Measurements from ENCODE around the gene MUC4. TPM values are rescaled to one million over a fixed set of nuclear protein-coding genes. Genes with fewer than 3 reads are reported as not detected.
A peak's percentile ranks its signal among the peaks of the same experiment; 100 is the strongest.

Gene MUC4
- total RNA-seq, 1 donor from 2014 or later: not detected

DNA sequence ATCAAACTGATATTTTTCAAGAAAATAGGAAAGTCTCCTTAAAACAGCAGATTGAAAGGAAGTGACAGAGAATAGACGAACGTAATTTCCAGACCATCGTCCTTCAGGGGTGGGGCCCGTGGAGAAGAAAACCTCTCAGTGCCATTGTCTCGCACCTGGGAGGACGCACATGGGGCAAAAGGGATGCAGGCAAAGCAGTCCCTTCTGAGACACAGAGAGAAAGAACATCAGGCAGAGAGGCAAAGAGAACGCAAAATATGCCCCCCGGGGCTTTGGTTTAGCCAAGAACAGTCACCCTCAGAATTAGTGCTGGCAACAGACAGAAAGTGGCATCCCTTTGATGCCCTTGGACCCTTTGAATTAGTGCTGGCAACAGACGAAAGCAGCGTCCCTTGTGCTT is 53.9 kb downstream of the MUC4 start:
- H3K4me3 Mint-ChIP-seq (ENCODE audit: unreplicated experiment): no peak overlapping the region
- no peak overlapping the region for H3K27ac Mint-ChIP-seq (ENCODE audit: unreplicated experiment)
- H3K36me3 Mint-ChIP-seq (ENCODE audit: low read depth): no peaks in the 10 kb centered on the region
- no peaks in the 10 kb centered on the region for H3K4me1 Mint-ChIP-seq (ENCODE audit: low read depth)
- H3K9me3 Mint-ChIP-seq (ENCODE audit: low read depth): no peaks in the 10 kb centered on the region
- no peak for DNase-seq (ENCODE audit: low spot score)
- TF ChIP-seq, protein P1, sequence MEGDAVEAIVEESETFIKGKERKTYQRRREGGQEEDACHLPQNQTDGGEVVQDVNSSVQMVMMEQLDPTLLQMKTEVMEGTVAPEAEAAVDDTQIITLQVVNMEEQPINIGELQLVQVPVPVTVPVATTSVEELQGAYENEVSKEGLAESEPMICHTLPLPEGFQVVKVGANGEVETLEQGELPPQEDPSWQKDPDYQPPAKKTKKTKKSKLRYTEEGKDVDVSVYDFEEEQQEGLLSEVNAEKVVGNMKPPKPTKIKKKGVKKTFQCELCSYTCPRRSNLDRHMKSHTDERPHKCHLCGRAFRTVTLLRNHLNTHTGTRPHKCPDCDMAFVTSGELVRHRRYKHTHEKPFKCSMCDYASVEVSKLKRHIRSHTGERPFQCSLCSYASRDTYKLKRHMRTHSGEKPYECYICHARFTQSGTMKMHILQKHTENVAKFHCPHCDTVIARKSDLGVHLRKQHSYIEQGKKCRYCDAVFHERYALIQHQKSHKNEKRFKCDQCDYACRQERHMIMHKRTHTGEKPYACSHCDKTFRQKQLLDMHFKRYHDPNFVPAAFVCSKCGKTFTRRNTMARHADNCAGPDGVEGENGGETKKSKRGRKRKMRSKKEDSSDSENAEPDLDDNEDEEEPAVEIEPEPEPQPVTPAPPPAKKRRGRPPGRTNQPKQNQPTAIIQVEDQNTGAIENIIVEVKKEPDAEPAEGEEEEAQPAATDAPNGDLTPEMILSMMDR (IDR thresholded peaks at IDR 0.05): no peak
- peaks cover 33% of the 10 kb centered on the region for H3K27me3 Mint-ChIP-seq (ENCODE audit: low read depth)

DNA sequence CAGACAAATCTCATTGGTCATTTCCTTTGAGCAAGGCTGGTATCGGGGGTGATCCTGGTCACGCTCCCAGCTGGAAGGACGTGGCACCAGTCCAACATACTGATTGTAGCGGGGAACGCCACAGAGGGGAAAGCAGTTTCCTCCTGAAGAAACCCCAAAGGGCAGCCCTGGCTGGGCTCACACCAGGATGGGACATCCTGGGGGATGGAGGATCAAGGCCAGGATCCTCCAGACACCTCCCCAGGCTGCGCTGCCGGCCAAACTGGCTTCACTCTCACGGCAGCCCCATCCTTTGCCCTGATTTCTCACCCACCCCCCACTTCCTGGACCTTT is 54.3 kb downstream of the MUC4 start:
- no peaks in the 10 kb centered on the region for H3K4me1 Mint-ChIP-seq (ENCODE audit: low read depth)
- no peak for DNase-seq (ENCODE audit: low spot score)
- H3K27ac Mint-ChIP-seq (ENCODE audit: unreplicated experiment): no peak overlapping the region
- no peak overlapping the region for H3K4me3 Mint-ChIP-seq (ENCODE audit: unreplicated experiment)
- TF ChIP-seq, protein P1 (IDR thresholded peaks at IDR 0.05): no peak
- H3K36me3 Mint-ChIP-seq (ENCODE audit: low read depth): no peaks in the 10 kb centered on the region
- peaks cover 33% of the 10 kb centered on the region for H3K27me3 Mint-ChIP-seq (ENCODE audit: low read depth)
- H3K9me3 Mint-ChIP-seq (ENCODE audit: low read depth): no peaks in the 10 kb centered on the region

DNA sequence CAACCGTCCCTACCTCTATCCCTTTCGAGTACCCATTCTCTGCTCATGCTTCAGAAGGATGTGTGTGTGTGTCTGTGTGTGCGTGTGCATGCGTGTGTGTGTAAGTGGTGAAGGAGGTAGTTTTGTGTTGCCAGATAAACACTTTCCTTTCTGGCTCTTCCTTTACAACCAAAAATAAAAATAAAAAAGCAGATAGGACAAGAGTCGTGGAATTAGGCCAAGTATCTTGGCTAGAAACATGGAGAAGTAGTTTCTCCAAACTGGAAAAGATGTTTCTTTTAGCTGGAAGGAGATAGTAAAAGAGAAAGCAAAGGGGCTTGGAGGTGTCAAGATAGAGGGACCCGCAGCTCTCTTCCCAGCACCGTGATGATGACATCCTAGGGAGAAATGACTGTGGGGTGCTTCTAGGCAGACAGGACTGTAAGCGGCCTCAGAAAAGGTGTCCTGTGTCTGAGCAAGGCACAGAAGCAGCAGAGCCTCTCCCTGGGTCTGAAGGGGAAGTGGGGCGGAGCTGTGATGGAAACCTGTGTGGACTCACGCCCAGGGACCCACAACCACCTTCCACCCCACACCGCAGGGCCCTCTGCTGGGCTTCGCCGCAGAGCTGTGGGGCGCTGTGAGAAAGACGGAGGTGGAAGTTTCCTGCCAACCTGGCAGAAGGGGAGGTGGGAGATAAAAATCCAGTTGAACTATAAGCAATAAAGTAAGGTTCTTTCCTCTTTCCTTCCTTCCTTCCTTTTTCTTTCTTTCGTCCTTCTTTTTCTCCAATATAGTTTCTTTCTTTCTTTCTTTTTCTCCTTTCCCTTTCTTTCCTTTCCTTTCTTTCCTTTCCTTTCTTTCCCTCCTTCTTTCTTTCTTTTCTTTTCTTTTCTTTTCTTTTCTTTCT is 55.7 kb downstream of the MUC4 start:
- H3K36me3 Mint-ChIP-seq (ENCODE audit: low read depth): no peaks in the 10 kb centered on the region
- H3K27ac Mint-ChIP-seq (ENCODE audit: unreplicated experiment): no peak overlapping the region
- TF ChIP-seq, protein P1 (IDR thresholded peaks at IDR 0.05): no peak
- no peaks in the 10 kb centered on the region for H3K9me3 Mint-ChIP-seq (ENCODE audit: low read depth)
- H3K4me1 Mint-ChIP-seq (ENCODE audit: low read depth): no peaks in the 10 kb centered on the region
- DNase-seq (ENCODE audit: low spot score): no peak
- peaks cover 33% of the 10 kb centered on the region for H3K27me3 Mint-ChIP-seq (ENCODE audit: low read depth)
- no peak overlapping the region for H3K4me3 Mint-ChIP-seq (ENCODE audit: unreplicated experiment)

GRCh38 chr3:195755391-195755790 is 56.3 kb downstream of the MUC4 start:
- H3K27me3 Mint-ChIP-seq (ENCODE audit: low read depth): peaks cover 31% of the 10 kb centered on the region
- H3K27ac Mint-ChIP-seq (ENCODE audit: unreplicated experiment): no peak overlapping the region
- DNase-seq (ENCODE audit: low spot score): peak; percentile 19
- no peaks in the 10 kb centered on the region for H3K4me1 Mint-ChIP-seq (ENCODE audit: low read depth)
- no peaks in the 10 kb centered on the region for H3K36me3 Mint-ChIP-seq (ENCODE audit: low read depth)
- TF ChIP-seq, protein P1 (IDR thresholded peaks at IDR 0.05): no peak
- no peaks in the 10 kb centered on the region for H3K9me3 Mint-ChIP-seq (ENCODE audit: low read depth)
- H3K4me3 Mint-ChIP-seq (ENCODE audit: unreplicated experiment): no peak overlapping the region

DNA sequence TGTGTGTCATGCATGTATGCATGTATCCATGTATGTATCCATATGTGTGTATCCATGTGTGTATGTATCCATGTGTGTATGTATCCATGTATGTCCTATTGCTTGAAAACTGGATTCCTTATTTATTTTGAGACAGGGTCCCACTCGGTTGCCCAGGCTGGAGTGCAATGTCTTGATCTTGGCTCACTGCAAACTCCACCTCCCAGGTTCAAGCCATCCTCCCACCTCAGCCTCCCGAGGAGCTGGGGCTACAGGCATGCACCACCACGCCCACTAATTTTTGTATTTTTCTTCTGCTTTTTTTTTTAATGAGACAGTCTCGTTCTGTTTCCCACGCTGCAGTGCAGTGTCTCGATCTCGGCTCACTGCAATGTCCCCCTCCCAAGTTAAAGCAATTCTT is 56.8 kb downstream of the MUC4 start:
- Mint-ChIP-seq H3K9me3 (ENCODE audit: low read depth) (no peaks in the 10 kb centered on the region), H3K4me3 (ENCODE audit: unreplicated experiment) (no peak overlapping the region), H3K27ac (ENCODE audit: unreplicated experiment) (no peak overlapping the region), H3K4me1 (ENCODE audit: low read depth) (no peaks in the 10 kb centered on the region), H3K36me3 (ENCODE audit: low read depth) (no peaks in the 10 kb centered on the region), H3K27me3 (ENCODE audit: low read depth) (peaks cover 26% of the 10 kb centered on the region)
- DNase-seq (ENCODE audit: low spot score): peak; percentile 13
- TF ChIP-seq, protein P1 (IDR thresholded peaks at IDR 0.05): no peak

All from chondrocyte (in vitro differentiated cells).